ENCODE data around the gene FOXC2.

DNA sequence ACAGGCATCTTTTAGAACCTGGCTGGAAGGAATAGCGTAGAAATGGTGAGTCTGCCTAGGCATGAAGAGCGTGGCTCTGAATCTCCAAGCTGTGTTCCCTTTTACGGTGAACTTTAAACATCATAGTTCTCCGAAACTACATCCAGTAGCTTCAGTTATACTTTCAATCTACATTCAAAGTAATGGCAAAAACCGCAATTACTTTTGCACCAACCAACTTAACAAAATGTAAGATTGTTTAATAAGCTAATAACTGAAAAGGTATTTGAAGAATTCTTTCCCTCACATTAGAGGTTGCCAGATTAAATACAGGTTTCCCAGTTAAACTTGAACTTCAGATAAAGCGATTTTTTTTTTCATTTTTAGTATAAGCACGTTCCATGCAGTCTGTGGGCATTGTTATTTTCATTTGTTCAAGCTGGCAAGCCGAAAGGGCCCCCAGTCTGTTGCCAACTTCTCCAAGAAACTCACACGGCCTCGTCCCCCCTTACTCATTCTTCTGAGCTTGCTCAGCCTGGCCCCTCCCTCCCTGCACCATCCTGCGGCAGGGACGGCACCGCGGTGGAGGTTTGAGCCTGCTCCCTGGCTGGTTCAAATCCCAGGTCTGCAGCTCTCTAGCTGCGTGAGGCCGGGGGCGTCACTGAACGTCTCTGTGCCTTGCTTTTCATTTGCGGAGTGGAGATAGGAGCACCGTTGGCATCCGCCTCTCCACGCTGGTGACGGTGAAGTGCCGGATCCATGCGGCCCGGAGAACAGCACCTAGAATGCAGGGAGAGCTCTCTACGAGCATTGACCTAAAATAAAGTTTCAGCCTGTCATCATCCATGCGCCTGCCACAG is 8.1 kb upstream of the FOXC2 start:
- TF ChIP-seq, protein P1, sequence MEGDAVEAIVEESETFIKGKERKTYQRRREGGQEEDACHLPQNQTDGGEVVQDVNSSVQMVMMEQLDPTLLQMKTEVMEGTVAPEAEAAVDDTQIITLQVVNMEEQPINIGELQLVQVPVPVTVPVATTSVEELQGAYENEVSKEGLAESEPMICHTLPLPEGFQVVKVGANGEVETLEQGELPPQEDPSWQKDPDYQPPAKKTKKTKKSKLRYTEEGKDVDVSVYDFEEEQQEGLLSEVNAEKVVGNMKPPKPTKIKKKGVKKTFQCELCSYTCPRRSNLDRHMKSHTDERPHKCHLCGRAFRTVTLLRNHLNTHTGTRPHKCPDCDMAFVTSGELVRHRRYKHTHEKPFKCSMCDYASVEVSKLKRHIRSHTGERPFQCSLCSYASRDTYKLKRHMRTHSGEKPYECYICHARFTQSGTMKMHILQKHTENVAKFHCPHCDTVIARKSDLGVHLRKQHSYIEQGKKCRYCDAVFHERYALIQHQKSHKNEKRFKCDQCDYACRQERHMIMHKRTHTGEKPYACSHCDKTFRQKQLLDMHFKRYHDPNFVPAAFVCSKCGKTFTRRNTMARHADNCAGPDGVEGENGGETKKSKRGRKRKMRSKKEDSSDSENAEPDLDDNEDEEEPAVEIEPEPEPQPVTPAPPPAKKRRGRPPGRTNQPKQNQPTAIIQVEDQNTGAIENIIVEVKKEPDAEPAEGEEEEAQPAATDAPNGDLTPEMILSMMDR (IDR thresholded peaks at IDR 0.05): no peak
- TF ChIP-seq POLR2A (IDR thresholded peaks at IDR 0.05): no peak
